Activated CD4-positive, alpha-beta T cell treated with anti-CD3 and anti-CD28 coated beads for 36 hours (primary cell): Measurements from ENCODE around the gene NRL. TPM values are rescaled to one million over a fixed set of nuclear protein-coding genes. Genes with fewer than 3 reads are reported as not detected.

Experiments
- ATAC-seq: fragments of 200-7000 bp; cut with Tn5 transposase; one replicate; pipeline ENCODE4 v1.10.0; 2021; ENCODE audit warnings: mild to moderate bottlenecking, moderate library complexity
- CTCF ChIA-PET: fragments of 350-600 bp; sonication (Branson Sonifier 250); formaldehyde crosslinking; loops from one replicate; lab custom pipeline; 2021; ENCODE audit warnings: antibody characterized with exemption; lab: Charles Lee
- POLR2A ChIA-PET: fragments of 350-600 bp; sonication (Branson Sonifier 250); formaldehyde crosslinking; loops from one replicate; lab custom pipeline; 2021; ENCODE audit warnings: antibody characterized with exemption, inconsistent platforms; lab: Charles Lee
- DNase-seq: peaks from one replicate; pipeline ENCODE4 v3.0.0-alpha.2; 2020
- H3K27ac Mint-ChIP-seq: one replicate; pipeline ENCODE4 v1.8.0; 2021; ENCODE audit warnings: mixed read lengths
- H3K27me3 Mint-ChIP-seq: one replicate; pipeline ENCODE4 v1.8.0; 2021; ENCODE audit warnings: mixed read lengths
- H3K36me3 Mint-ChIP-seq: one replicate; pipeline ENCODE4 v1.8.0; 2021; ENCODE audit warnings: low read depth, mixed read lengths
- H3K4me1 Mint-ChIP-seq: one replicate; pipeline ENCODE4 v1.8.0; 2021; ENCODE audit warnings: mixed read lengths
- H3K4me3 Mint-ChIP-seq: one replicate; pipeline ENCODE4 v1.8.0; 2021; ENCODE audit warnings: mild to moderate bottlenecking, moderate library complexity, mixed read lengths
- H3K9me3 Mint-ChIP-seq: one replicate; pipeline ENCODE4 v1.8.0; 2021; ENCODE audit warnings: low read depth, mixed read lengths
- intact Hi-C, 2 experiments: fragments of 100-400 bp; cut with DNase I in 1 of 2; cut with micrococcal nuclease in 1 of 2; formaldehyde crosslinking; loops; one replicate each; pipeline versions ENCODE4 v1.14.2 to v1.15.1; 2022 to 2024; cut with DNase I, micrococcal nuclease
- total RNA-seq, 2 experiments: library from RNA; stranded (reverse); gene quantifications; one replicate each; pipeline ENCODE4 v1.2.3, GENCODE V29; 2021

The NRL gene
- total RNA-seq, 2 experiments from 2014 or later = 1.5 to 1.6 TPM

GRCh38 chr14:24067133-24068082, 47.3 kb downstream of the NRL start:
- H3K36me3 Mint-ChIP-seq = no peaks in the 10 kb centered on the region
- CTCF ChIA-PET = interaction anchor here (0.7 to 1.7 kb wide), 4 partner anchors 13 to 74 kb away, joined by 3 to 5 read pairs (median 4); partner anchors contain the start of gene EMC9
- no peak overlapping the region for H3K27ac Mint-ChIP-seq
- DNase-seq = no peak
- no peak overlapping the region for H3K4me3 Mint-ChIP-seq
- no peak for ATAC-seq
- peaks cover 9% of the 10 kb centered on the region for H3K27me3 Mint-ChIP-seq
- POLR2A ChIA-PET = no interaction called here
- intact Hi-C loops = no loop called here
- peaks cover 8% of the 10 kb centered on the region for H3K4me1 Mint-ChIP-seq
- no peaks in the 10 kb centered on the region for H3K9me3 Mint-ChIP-seq

- Mint-ChIP-seq H3K27ac (no peak overlapping the region), H3K9me3 (no peaks in the 10 kb centered on the region), H3K4me3 (no peak overlapping the region), H3K36me3 (no peaks in the 10 kb centered on the region), H3K27me3 (peaks cover 9% of the 10 kb centered on the region), H3K4me1 (peaks cover 8% of the 10 kb centered on the region)
- intact Hi-C loops = no loop called here
- DNase-seq = no peak
- no peak for ATAC-seq
- ChIA-PET POLR2A (interaction anchor here (0.5 kb wide), 1 partner anchor 194 kb away, joined by 4 read pairs; no protein-coding TSS in a partner anchor), CTCF (interaction anchor here (0.7 to 1.7 kb wide), 4 partner anchors 14 to 75 kb away, joined by 3 to 5 read pairs (median 4); partner anchors contain the start of gene EMC9)
Observed at GRCh38 chr14:24066496-24067132, 48.1 kb downstream of the NRL start.

GRCh38 chr14:24065408-24065807, 49.3 kb downstream of the NRL start:
- H3K27me3 Mint-ChIP-seq = peaks cover 7% of the 10 kb centered on the region
- ChIA-PET POLR2A (no interaction called here), CTCF (interaction anchor here (0.7 to 1.6 kb wide), 2 partner anchors 29 to 116 kb away, joined by 3 to 4 read pairs; partner anchors contain the start of gene PCK2)
- intact Hi-C loops = no loop called here
- no peak for ATAC-seq
- no peaks in the 10 kb centered on the region for H3K4me1 Mint-ChIP-seq
- H3K9me3 Mint-ChIP-seq = no peaks in the 10 kb centered on the region
- H3K36me3 Mint-ChIP-seq = no peaks in the 10 kb centered on the region
- no peak for DNase-seq
- no peak overlapping the region for H3K27ac Mint-ChIP-seq
- H3K4me3 Mint-ChIP-seq = no peak overlapping the region

GRCh38 chr14:24064856-24065255, 49.9 kb downstream of the NRL start:
- POLR2A ChIA-PET = no interaction called here
- CTCF ChIA-PET = interaction anchor here (0.7 to 1.6 kb wide), 3 partner anchors 30 to 115 kb away, joined by 3 to 4 read pairs (median 3); partner anchors contain the start of gene PCK2
- Mint-ChIP-seq H3K27ac (no peak overlapping the region), H3K36me3 (no peaks in the 10 kb centered on the region), H3K9me3 (no peaks in the 10 kb centered on the region), H3K4me1 (no peaks in the 10 kb centered on the region), H3K4me3 (no peak overlapping the region), H3K27me3 (peaks cover 4% of the 10 kb centered on the region)
- ATAC-seq = no peak
- DNase-seq = no peak
- intact Hi-C loops = no loop called here

GRCh38 chr14:24064091-24064795, 50.5 kb downstream of the NRL start:
- ChIA-PET CTCF (interaction anchor here (1.0 kb wide), 1 partner anchor 40 kb away, joined by 3 read pairs; no protein-coding TSS in a partner anchor), POLR2A (no interaction called here)
- Mint-ChIP-seq H3K27me3 (no peaks in the 10 kb centered on the region), H3K27ac (no peak overlapping the region), H3K36me3 (no peaks in the 10 kb centered on the region), H3K4me1 (no peaks in the 10 kb centered on the region), H3K4me3 (no peak overlapping the region), H3K9me3 (no peaks in the 10 kb centered on the region)
- DNase-seq (no peak), ATAC-seq (no peak)
- intact Hi-C loops = no loop called here

GRCh38 chr14:24063263-24063836, 51.4 kb downstream of the NRL start:
- Mint-ChIP-seq H3K27me3 (no peaks in the 10 kb centered on the region), H3K9me3 (no peaks in the 10 kb centered on the region), H3K4me1 (no peaks in the 10 kb centered on the region), H3K36me3 (no peaks in the 10 kb centered on the region), H3K4me3 (no peak overlapping the region), H3K27ac (no peak overlapping the region)
- POLR2A ChIA-PET = no interaction called here
- no peak for DNase-seq
- intact Hi-C loops = no loop called here
- CTCF ChIA-PET = interaction anchor here (1.5 to 1.8 kb wide), 2 partner anchors 27 to 29 kb away, joined by 5 read pairs; no protein-coding TSS in a partner anchor
- ATAC-seq = no peak

GRCh38 chr14:24062216-24062980, 52.4 kb downstream of the NRL start:
- CTCF ChIA-PET = interaction anchor here (0.6 to 1.9 kb wide), 5 partner anchors 28 to 937 kb away, joined by 3 to 6 read pairs (median 5); no protein-coding TSS in a partner anchor
- POLR2A ChIA-PET = no interaction called here
- H3K27ac Mint-ChIP-seq = no peak overlapping the region

GRCh38 chr14:24060984-24061913, 53.5 kb downstream of the NRL start:
- no peaks in the 10 kb centered on the region for H3K9me3 Mint-ChIP-seq
- CTCF ChIA-PET = interaction anchor here (0.5 to 1.9 kb wide), 7 partner anchors 28 to 186 kb away, joined by 3 to 7 read pairs (median 5); no protein-coding TSS in a partner anchor
- no peak overlapping the region for H3K4me3 Mint-ChIP-seq
- DNase-seq (no peak), ATAC-seq (no peak)
- no peak overlapping the region for H3K27ac Mint-ChIP-seq
- intact Hi-C loops = no loop called here
- H3K36me3 Mint-ChIP-seq = no peaks in the 10 kb centered on the region
- POLR2A ChIA-PET = no interaction called here
- no peaks in the 10 kb centered on the region for H3K27me3 Mint-ChIP-seq
- H3K4me1 Mint-ChIP-seq = no peaks in the 10 kb centered on the region

More at GRCh38 chr14:24062216-24062980, 52.4 kb downstream of the NRL start:
- intact Hi-C loops = no loop called here
- Mint-ChIP-seq H3K9me3 (no peaks in the 10 kb centered on the region), H3K4me1 (no peaks in the 10 kb centered on the region), H3K27me3 (no peaks in the 10 kb centered on the region), H3K4me3 (no peak overlapping the region), H3K36me3 (no peaks in the 10 kb centered on the region)
- ATAC-seq (no peak), DNase-seq (no peak)

GRCh38 chr14:24060443-24060842, 54.3 kb downstream of the NRL start:
- Mint-ChIP-seq H3K27me3 (no peaks in the 10 kb centered on the region), H3K4me1 (no peaks in the 10 kb centered on the region), H3K9me3 (no peaks in the 10 kb centered on the region), H3K27ac (no peak overlapping the region), H3K36me3 (no peaks in the 10 kb centered on the region), H3K4me3 (no peak overlapping the region)
- ChIA-PET POLR2A (no interaction called here), CTCF (interaction anchor here (0.7 to 1.9 kb wide), 4 partner anchors 30 to 187 kb away, joined by 3 to 7 read pairs (median 6); no protein-coding TSS in a partner anchor)
- ATAC-seq (no peak), DNase-seq (no peak)
- intact Hi-C loops = no loop called here
